Adipose tissue (tissue), 3 donors: ENCODE measurements around the gene YAE1. TPM values are rescaled to one million over a fixed set of nuclear protein-coding genes. Genes with fewer than 3 reads are reported as not detected.
"Not testable (repeated sequence)": the region's sequence is repeated elsewhere in the genome, so short reads cannot be mapped to it uniquely, and the experiment has no call there.

Source experiments
- H3K27ac ChIP-seq: one replicate; pipeline ENCODE4 v1.5.1; 2013; ENCODE audit warnings: low read depth, low read length
- WGBS, 3 donors: extraction: QIAGEN DNeasy Blood & Tissue Kit; methylation state at CpG; one replicate each; pipeline ENCODE4 v1.1.7; 2013; 5-methylcytosine and 5-hydroxymethylcytosine counted together
- polyA plus RNA-seq, 3 donors: library from polyadenylated mRNA; stranded (reverse); fragments of 200-250 nt; gene quantifications; one replicate each; pipeline ENCODE4 v1.2.3, GENCODE V29; 2013
- donor health status: healthy with polysubstance abuse.
- donor health status: Bipolar disorder and iron deficiency.
- donor health status: healthy.

YAE1 gene
- 10 to 100 TPM; 10.4 to 16.8 (median 11.7) TPM for polyA plus RNA-seq

- H3K27ac ChIP-seq = no peak within 1 kb of the TSS
- WGBS, 3 donors = 0% methylated on average over 64 of the region's 64 CpGs
These were observed at the start of gene YAE1 for GRCh38 chr7:39566023-39566921. Gene YAE1 (plus strand): TSS chr7:39566404. CDS start chr7:39566419, 15 bp downstream.

DNA sequence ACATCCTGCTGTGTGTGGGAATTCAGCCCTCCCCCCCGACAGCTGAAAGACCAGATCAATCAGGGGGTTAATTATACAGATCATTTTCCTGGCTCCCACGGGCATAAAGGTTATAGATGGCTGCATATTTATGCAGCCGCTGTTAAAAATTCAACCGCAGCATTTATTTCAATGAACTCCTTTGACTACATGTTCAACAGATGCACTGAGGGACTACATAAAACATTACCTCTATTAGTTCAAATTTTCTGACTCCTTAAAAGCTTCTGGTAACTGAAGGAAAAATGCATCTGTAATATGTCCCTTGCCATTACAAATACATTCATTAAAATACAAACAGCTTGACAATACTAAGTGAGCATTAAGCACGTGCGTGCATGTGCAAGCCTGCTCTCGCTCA is 49.7 kb upstream of the YAE1 start:
- WGBS, 3 donors = 56 to 74% (median 71%) methylated on average over 7 of the region's 7 CpGs
- H3K27ac ChIP-seq = no peak overlapping the region

- 50 to 72% (median 61%) methylated on average over 3 of the region's 3 CpGs for WGBS, 3 donors
These were observed 49.0 kb upstream of the YAE1 start for GRCh38 chr7:39517240-39517639.

DNA sequence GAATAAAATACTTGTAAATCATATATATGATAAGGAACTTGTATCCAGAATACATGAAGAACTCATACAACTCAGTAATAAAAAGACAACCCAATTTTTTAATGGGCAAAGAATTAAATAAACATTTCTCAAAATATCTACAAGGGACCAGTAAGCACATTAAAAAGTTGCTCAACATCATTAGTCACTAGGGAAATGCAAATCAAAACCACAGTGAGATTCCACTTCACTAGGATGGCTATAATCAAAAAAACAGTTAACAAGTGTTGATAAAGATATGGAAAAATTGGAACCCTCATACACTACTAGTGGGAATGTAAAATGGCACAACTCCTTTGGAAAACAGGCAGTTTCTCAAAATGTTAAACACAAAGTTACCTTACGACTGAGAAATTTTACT is 40.3 kb upstream of the YAE1 start:
- H3K27ac ChIP-seq = no peak overlapping the region
- WGBS, 3 donors = 92 to 96% (median 94%) methylated on average over 1 of the region's 1 CpG

More at GRCh38 chr7:39517240-39517639, 49.0 kb upstream of the YAE1 start:
- no peak overlapping the region for H3K27ac ChIP-seq

DNA sequence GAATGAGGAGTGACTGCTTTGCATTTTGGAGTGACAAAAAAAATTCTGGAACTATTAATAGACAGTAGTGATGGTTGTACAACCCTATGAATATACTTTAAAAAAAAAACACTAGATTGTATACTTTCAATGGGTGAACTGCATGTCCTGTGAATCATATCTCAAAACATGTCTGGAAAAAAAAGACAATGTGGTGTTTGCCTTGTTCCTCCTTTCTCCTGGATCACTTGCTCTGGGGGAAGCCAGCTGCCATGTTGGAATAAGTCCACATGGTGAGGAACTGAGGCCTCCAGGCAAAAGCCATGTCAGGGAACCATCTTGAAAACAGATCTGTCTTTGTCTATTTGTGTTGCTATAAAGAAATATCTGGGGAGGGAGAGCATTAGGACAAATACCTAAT is 39.5 kb upstream of the YAE1 start:
- no peak overlapping the region for H3K27ac ChIP-seq

GRCh38 chr7:39527296-39527695 is 38.9 kb upstream of the YAE1 start:
- H3K27ac ChIP-seq = no peak overlapping the region
- 50 to 73% (median 67%) methylated on average over 2 of the region's 2 CpGs for WGBS, 3 donors

GRCh38 chr7:39527951-39528350 is 38.3 kb upstream of the YAE1 start:
- H3K27ac ChIP-seq = no peak overlapping the region
- 81 to 92% (median 85%) methylated on average over 2 of the region's 2 CpGs for WGBS, 3 donors

DNA sequence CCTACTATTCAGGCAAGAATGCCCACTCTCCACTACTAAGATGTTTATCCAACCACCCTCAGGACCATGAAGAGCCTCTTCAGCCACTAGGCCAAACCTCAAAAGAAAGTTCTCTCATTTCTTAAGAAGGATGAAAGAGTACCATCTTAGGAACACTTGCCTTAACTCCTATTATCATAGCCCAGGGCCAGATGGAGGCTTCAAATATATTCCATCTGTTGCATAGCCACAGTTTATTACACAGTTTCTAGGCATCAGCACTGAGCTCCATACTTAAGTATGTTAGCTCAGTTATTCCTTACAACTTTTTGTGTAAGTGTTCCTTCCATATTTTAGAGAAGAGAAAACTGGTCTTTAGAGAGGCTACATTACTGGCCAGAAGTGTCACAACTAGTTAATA is 37.4 kb upstream of the YAE1 start:
- H3K27ac ChIP-seq = no peak overlapping the region

DNA sequence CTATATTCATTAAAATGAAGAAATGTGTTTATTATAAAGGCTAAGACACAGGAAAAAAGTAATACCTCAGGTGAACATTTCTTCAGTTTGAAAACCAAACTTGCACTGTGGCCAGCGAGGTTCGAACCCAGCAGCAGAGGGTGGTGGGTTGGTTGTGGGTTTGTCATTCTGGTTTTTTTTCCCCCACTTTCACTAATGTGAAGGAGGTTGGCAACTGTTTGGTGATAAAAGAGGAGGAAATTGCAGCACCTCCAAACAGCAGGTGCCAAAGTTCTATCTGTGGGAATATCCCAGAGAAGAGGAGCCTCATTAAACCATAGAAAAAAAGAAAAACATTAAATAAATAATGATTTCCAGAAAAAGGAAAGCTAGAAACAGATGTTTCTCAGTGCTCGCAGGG is 36.6 kb upstream of the YAE1 start:
- 73 to 81% (median 74%) methylated on average over 3 of the region's 3 CpGs for WGBS, 3 donors
- no peak overlapping the region for H3K27ac ChIP-seq

GRCh38 chr7:39530971-39531370 is 35.2 kb upstream of the YAE1 start:
- no peak overlapping the region for H3K27ac ChIP-seq
- WGBS, 3 donors = 33 to 64% (median 60%) methylated on average over 7 of the region's 7 CpGs

DNA sequence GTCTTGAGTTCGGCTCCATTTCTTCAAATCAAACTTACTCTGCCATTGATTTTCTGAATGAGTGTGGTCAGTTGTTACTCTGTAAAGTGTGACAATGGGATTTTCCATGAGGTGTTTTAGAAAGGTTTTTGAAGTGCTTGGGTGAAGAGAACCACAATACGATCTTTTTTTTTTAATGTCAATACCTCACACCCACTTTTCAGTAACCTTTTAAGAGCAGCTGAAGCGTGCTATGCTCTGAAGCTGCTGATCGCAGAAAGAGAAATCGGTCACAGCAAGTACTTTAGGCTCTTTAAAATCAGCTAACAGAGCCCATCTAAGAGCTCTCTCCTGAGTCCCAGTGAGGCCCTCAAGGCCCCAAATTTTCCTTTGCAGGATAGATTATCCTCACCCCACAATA is 34.4 kb upstream of the YAE1 start:
- no peak overlapping the region for H3K27ac ChIP-seq
- 80 to 92% (median 89%) methylated on average over 5 of the region's 5 CpGs for WGBS, 3 donors

DNA sequence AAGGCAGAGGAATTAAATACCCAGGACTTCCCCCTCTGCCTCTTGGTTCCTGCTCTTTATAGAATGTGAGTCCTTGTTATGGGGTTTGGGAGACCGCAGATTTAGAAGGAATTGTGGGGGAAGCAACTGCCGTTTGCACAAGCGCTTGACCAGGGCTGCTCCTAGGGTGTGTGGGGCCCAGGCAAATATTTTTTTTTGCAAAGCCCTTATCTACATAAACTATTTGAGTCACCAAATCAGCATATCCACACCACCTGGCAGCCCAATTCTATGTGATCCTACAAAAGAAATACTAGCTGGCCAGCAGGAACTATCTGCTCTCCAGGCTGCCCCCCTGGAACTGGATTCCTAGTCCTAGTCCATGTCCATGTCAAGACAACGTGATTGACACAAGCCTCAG is 33.4 kb upstream of the YAE1 start:
- no peak overlapping the region for H3K27ac ChIP-seq
- WGBS, 3 donors = 84 to 88% (median 87%) methylated on average over 4 of the region's 4 CpGs

GRCh38 chr7:39534599-39534998 is 31.6 kb upstream of the YAE1 start:
- WGBS, 3 donors = 78 to 88% (median 83%) methylated on average over 1 of the region's 1 CpG
- H3K27ac ChIP-seq = no peak overlapping the region

- no peak overlapping the region for H3K27ac ChIP-seq
These were observed 31.1 kb upstream of the YAE1 start for GRCh38 chr7:39535064-39535463.

DNA sequence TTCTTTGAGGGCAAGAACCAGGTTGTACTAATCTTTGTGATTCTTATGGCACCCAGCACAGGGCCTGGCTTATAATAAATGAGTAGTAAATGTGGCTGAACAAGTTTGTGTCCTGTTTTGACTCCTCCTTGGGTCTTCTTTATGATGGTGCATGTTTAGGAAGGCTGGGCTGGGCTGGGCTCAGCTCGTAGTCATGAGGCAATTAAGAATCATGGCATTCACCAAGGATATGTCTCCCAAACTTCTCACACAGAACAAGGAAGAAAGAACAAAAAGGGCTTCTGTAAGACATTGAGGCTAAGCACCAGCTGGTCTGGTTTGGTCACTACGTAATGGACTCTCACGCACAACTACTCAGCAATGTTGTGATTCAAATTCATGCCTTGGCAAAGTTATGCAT is 30.5 kb upstream of the YAE1 start:
- 80 to 92% (median 85%) methylated on average over 3 of the region's 3 CpGs for WGBS, 3 donors
- H3K27ac ChIP-seq = no peak overlapping the region

DNA sequence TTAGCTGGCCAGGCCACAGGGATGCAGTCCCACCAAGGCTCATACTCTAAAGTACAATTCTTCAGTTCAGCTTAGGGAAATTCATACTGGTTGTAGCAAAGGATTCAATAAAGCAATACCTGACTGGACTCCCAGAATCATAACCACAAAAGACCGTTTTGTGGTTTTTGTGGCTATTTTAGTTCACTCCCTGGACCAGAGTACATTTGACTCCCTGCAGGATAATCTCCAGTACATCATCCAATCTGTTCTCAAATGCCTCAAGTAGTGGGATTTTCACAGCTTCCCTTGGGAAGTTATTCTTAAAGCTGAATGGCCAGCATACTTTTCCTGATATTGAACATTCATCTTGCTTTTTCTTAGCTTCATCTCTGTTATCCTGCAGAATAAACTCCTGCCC is 29.3 kb upstream of the YAE1 start:
- H3K27ac ChIP-seq = no peak overlapping the region
- WGBS, 3 donors = 40 to 43% (median 42%) methylated on average over 1 of the region's 1 CpG

GRCh38 chr7:39539816-39540215 is 26.4 kb upstream of the YAE1 start:
- 62 to 87% (median 79%) methylated on average over 5 of the region's 5 CpGs for WGBS, 3 donors
- no peak overlapping the region for H3K27ac ChIP-seq

- WGBS, 3 donors = 39 to 83% (median 68%) methylated on average over 7 of the region's 7 CpGs
- H3K27ac ChIP-seq = no peak overlapping the region
These were observed 25.9 kb upstream of the YAE1 start for GRCh38 chr7:39540320-39540719.

DNA sequence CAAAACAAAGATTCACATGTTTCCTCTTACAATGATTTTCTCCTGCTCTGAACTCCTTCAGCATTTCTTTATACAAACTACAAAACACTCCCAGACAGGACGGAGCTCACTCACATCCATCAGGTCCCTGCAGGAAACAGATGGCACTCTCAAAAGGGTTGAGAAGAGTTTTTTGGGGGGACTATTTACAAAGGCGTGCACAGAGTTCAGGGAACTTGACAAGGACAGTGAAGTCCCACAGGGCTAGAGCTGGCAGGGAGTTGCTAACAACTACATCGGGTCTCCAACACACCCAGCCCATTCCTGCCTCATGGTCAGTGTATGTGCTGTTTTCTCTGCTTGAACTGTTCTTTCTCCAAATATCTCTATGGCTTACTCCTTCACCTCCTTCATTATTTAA is 24.7 kb upstream of the YAE1 start:
- no peak overlapping the region for H3K27ac ChIP-seq
- WGBS, 3 donors = 10 to 44% (median 15%) methylated on average over 3 of the region's 3 CpGs

DNA sequence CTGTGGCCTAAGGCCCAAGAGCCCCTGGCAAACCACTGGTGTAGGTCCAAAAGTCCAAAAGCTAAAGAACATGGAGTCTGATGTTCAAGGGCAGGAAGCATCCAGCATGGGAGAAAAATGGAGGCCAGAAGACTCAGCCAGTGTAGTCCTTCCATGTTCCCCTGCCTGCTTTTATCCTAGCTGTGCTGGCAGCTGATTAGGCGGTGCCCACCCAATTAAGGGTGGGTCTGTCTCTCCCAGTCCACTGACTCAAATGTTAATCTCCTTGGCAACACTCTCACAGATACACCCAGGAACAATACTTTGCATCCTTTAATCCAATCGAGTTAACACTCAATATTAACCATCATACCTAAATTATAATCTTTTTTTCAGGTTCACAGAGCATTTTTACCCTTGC is 21.4 kb upstream of the YAE1 start:
- WGBS, 3 donors = 87 to 93% (median 89%) methylated on average over 2 of the region's 2 CpGs
- H3K27ac ChIP-seq = not testable (repeated sequence)
